GM12891 (cell line): ENCODE data around the gene MPL.
"Not testable (repeated sequence)": the region's sequence is repeated elsewhere in the genome, so short reads cannot be mapped to it uniquely, and the experiment has no call there.

Source experiments
- DNase-seq: peaks from one replicate; pipeline ENCODE4 v3.0.0; 2011; ENCODE audit warnings: low spot score; ENCODE audit not compliant: insufficient read length
- FAIRE-seq: peaks from 2 replicates; lab custom pipeline; 2011; peaks lifted over from hg19 to GRCh38; lab: Jason Lieb, UNC
- PAX5 ChIP-seq: IDR thresholded peaks from 2 replicates; pipeline ENCODE4 v1.6.1; 2011; ENCODE audit warnings: low read length, moderate library complexity, mild to moderate bottlenecking; ENCODE audit not compliant: insufficient read depth, severe bottlenecking
- POLR2A ChIP-seq: IDR thresholded peaks from 2 replicates; pipeline ENCODE4 v1.6.1; 2011; ENCODE audit warnings: low read depth, low read length, control low read depth
- POLR2AphosphoS5 ChIP-seq: IDR thresholded peaks from 2 replicates; pipeline ENCODE4 v1.6.1; 2011; ENCODE audit warnings: low read depth, low read length, control low read depth
- POU2F2 ChIP-seq: IDR thresholded peaks from 2 replicates; pipeline ENCODE4 v1.6.1; 2011; ENCODE audit warnings: low read depth, mild to moderate bottlenecking, control low read depth, low read length, moderate library complexity
- SPI1 ChIP-seq: IDR thresholded peaks from 2 replicates; pipeline ENCODE4 v1.6.1; 2011; ENCODE audit warnings: low read depth, low read length, control low read depth
- TAF1 ChIP-seq: IDR thresholded peaks from 2 replicates; pipeline ENCODE4 v1.6.1; 2011; ENCODE audit warnings: low read depth, low read length, control low read depth

The MPL gene

GRCh38 chr1:43365678-43366077, 28.1 kb downstream of the MPL start:
- no peak for TF ChIP-seq SPI1
- no peak for TF ChIP-seq POLR2AphosphoS5
- TF ChIP-seq PAX5: no peak
- no peak for TF ChIP-seq POU2F2
- TF ChIP-seq POLR2A: no peak
- TF ChIP-seq TAF1: no peak
- DNase-seq (no peak), FAIRE-seq (no peak)

GRCh38 chr1:43366179-43366578, 28.6 kb downstream of the MPL start:
- no peak for DNase-seq
- FAIRE-seq: no peak
- no peak for TF ChIP-seq PAX5
- TF ChIP-seq POLR2AphosphoS5: no peak
- TF ChIP-seq POLR2A: no peak

DNA sequence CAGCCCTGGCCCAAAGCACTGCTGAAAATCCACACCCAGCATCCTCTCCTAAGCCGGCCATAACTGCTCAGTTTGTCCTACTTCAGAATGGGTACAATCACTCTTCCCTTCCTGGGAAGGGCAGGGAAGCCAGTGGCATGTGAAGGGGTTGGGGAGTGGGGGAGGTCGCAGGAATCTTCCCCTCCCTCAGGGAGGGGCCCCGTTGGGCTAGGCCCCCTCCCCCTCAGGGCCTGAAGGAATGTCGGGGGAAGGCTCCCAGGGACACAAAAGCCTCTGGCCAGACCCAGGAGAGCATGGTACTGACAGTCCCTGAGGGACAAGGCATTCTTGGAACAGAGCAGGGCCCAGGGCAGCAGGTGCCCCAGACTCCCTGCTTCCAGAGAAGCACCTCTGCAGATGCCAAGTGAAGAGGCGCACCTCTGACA, 29.0 kb downstream of the MPL start:
- TF ChIP-seq TAF1: no peak
- no peak for TF ChIP-seq SPI1
- TF ChIP-seq PAX5: no peak
- TF ChIP-seq POLR2AphosphoS5: no peak
- TF ChIP-seq POU2F2: no peak
- no peak for TF ChIP-seq POLR2A
- no peak for DNase-seq
- no peak for FAIRE-seq

DNA sequence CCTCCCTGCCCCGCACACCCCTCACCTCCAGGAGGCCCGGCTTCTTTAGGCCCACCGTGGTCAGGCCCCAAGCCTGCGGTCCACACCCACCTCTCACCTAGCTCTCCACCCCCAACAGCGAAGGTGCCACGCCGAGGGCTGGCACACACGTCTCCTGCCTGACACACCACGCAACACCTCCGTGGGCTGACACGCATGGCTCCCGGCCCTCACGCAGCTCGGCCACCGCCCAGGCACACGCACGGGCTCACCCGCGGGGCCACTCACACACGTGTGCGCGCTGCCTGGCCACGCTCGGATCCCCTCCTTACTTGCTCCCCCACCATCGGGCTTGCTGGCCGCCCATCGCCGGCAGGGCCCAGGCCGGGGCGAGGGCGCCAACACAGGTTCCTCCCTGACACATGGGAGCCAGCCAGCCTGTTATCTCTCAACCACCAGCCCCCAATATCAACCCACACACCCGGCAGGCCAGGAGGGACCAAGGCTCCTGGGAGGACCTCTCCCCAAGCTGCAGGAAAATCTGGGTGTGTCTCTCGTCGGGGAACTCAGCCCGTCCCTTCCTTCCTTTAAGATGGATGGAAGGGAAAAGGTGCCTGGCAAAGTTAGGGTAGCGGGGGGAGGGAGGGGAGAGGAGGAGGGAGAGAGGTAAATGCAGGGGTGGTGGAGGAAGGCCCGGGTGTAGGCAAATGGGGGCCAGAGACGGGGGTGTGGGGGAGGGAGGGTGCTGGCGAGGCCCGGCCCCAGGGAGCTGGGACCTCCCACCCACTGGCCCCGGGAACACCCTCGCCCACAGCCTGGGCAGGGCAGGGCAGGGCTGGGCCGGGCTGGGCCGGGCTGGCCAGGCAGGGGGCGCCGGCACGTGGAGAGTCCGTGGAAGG, 29.6 kb downstream of the MPL start:
- TF ChIP-seq PAX5 (no peak), POLR2A (0 out of 2 replicates have a peak, but pooled peaks have one; percentile 19), SPI1 (no peak)
- DNase-seq (peak; percentile 76), FAIRE-seq (peak; percentile 82)

GRCh38 chr1:43367904-43368645, 30.5 kb downstream of the MPL start, which contains the start of gene ELOVL1:
Gene ELOVL1, minus strand, starts transcription at chr1:43368011. Its CDS starts 2,402 bp downstream, at chr1:43365609.
- peak; percentile 86 for TF ChIP-seq POLR2A
- peak; percentile 91 for TF ChIP-seq SPI1
- TF ChIP-seq POU2F2: peak; percentile 69
- TF ChIP-seq PAX5: no peak
- peak; percentile 71; the same call in 1 of the 2 replicates for TF ChIP-seq TAF1
- peak; percentile 92 for TF ChIP-seq POLR2AphosphoS5
- FAIRE-seq: peak; percentile 92
- peak; percentile 98 for DNase-seq

DNA sequence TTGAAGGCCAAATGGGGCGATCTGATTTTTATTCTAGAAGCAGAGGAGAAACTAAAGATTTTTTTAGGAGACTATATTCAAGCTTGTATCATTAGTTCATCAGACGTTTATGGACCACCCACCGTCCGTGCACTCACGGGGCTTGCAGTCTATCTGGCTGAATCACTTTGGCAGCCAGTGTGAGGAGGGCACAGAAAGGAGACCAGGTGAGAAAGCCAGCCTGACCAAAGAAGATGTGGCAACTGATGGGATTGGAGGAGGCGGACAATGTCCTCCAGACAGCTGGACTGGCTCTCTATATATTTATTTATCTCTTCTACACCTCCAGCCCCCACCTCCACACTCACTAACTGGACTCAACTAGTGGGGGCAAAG, 31.0 kb downstream of the MPL start:
- FAIRE-seq (peak; percentile 35), DNase-seq (no peak)
- TF ChIP-seq PAX5: no peak
- TF ChIP-seq TAF1: no peak
- no peak for TF ChIP-seq POLR2AphosphoS5
- TF ChIP-seq POU2F2: no peak
- no peak for TF ChIP-seq POLR2A
- TF ChIP-seq SPI1: no peak

GRCh38 chr1:43369779-43370178, 32.2 kb downstream of the MPL start:
- not testable (repeated sequence) for FAIRE-seq

DNA sequence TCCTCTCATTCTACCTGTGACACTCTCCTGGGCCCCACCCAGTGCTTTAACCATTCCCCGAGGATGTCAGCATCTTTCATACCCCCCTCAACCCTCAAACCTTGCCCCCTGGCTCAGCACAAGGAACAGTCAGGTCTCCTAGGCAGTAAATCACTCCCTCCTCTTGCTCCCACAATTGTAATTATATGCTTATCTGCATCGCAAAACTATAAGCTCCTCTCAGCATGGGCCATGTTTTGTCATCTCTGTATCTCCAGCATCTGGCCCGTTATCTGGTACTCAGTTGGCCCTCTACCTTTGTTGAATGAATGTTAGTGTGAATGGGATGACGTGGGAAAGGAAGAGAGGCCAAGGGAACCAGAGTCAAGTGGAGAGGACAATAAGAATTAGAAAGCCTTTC, 32.9 kb downstream of the MPL start:
- DNase-seq: no peak
- FAIRE-seq: no peak
- TF ChIP-seq POLR2A (no peak), SPI1 (no peak), PAX5 (no peak)

More at GRCh38 chr1:43369779-43370178, 32.2 kb downstream of the MPL start:
- not testable (repeated sequence) for DNase-seq

DNA sequence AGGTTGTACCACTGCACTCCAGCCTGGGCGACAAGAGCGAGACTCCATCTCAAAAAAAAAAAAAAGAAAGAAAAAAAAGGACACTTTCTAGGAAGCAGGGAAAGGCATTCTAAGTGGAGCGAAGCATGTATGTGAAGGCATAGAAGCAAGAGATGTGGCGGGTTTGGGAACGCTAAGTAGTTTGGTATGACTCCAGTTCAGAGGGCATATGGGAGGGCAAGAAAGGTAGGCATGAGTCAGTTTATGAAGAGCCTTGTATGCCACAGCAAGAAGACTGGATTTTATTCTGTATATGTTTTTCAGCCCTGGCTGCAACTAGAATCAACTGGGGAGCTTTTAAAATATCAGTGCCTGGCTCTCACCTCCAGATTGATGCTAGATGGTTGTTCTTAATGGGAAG, 34.6 kb downstream of the MPL start:
- DNase-seq (no peak), FAIRE-seq (no peak)
- TF ChIP-seq SPI1: no peak
- no peak for TF ChIP-seq POLR2A
- TF ChIP-seq POLR2AphosphoS5: no peak
- no peak for TF ChIP-seq POU2F2
- TF ChIP-seq TAF1: no peak
- TF ChIP-seq PAX5: no peak

- DNase-seq (no peak), FAIRE-seq (no peak)
- TF ChIP-seq PAX5 (no peak), TAF1 (no peak), POU2F2 (no peak), POLR2A (no peak), SPI1 (no peak), POLR2AphosphoS5 (no peak)
Measured at GRCh38 chr1:43373066-43373940, 35.7 kb downstream of the MPL start.
